ENCODE measurements around the gene MPP7. TPM values are rescaled to one million over a fixed set of nuclear protein-coding genes. Genes with fewer than 3 reads are reported as not detected.

Gene MPP7
- total and polyA plus RNA-seq, 4 experiments from 2014 or later, result 17.7 to 28.1 (median 26.2) TPM

DNA sequence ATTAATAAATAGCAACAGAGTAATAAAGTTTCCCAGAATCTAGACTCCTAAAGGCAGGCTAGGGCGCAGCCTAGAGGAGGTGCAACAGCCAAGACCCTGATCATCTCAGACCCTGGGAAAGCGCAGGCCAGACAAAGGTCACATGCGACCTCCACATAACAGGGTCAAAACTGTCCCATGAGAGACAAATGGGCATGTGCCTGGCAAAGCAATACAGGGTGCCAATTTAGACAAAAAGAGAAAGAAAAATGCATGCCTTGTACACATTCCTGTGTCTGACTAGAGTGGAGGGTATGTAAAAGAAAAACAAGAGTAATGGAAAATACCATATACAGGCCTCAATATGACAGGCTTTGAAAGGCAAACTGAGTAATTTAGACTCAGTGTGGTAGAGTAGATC lies 22.2 kb downstream of the MPP7 start:
- H3K27ac ChIP-seq (ENCODE audit: low read depth, low read length), result no peak overlapping the region
- H3K4me3 Mint-ChIP-seq, result no peak overlapping the region
- H3K36me3 ChIP-seq (ENCODE audit: insufficient read depth, low read length), result no peaks in the 10 kb centered on the region
- ChIA-PET CTCF (ENCODE audit: partially characterized antibody) (no interaction called here), POLR2A (ENCODE audit: partially characterized antibody) (no interaction called here)
- no peak overlapping the region for H3K4me3 ChIP-seq (ENCODE audit: low read length in 2 of 2)
- no peaks in the 10 kb centered on the region for H3K9me3 ChIP-seq (ENCODE audit: control insufficient read depth in 1 of 2, low read length in 2 of 2)
- DNase-seq, result no peak
- H3K27me3 Mint-ChIP-seq, result no peaks in the 10 kb centered on the region
- peaks cover 1 to 8% of the 10 kb centered on the region in 2 donors for H3K36me3 Mint-ChIP-seq
- intact Hi-C loops (cut with micrococcal nuclease), result no loop called here
- no peaks in the 10 kb centered on the region for H3K9me3 Mint-ChIP-seq
- H3K27me3 ChIP-seq (ENCODE audit: insufficient read depth, low read length), result no peaks in the 10 kb centered on the region
- peaks cover 23 to 62% (median 35%) of the 10 kb centered on the region in 4 donors for H3K4me1 Mint-ChIP-seq
- H3K27ac Mint-ChIP-seq, result peak overlapping the region in 1 of 7 donors; percentile 57
- peaks cover 6% of the 10 kb centered on the region for H3K4me1 ChIP-seq (ENCODE audit: insufficient read depth, low read length)

DNA sequence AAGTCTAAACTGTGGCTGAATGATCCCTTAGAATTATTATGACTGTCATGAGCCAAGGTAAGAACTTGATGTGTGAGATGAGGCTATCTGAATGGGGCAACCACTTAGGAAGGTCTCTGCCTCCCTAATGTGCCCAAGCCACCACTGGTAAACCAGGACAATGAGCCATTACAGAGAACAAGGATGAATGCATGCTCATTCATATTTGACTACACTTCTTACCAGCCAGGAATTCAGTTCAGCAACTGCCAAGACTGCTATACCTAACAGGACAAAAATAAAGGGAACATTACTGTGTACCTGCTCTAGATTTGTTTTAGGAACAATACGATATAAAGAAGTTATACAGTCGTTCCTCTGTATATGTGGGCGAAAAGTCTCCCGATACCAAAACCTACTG lies 23.0 kb downstream of the MPP7 start:
- Mint-ChIP-seq H3K27me3 (no peaks in the 10 kb centered on the region), H3K4me1 (peaks cover 28 to 64% (median 41%) of the 10 kb centered on the region in 4 donors), H3K36me3 (peaks cover 4 to 8% of the 10 kb centered on the region in 2 donors), H3K9me3 (no peaks in the 10 kb centered on the region), H3K27ac (no peak overlapping the region), H3K4me3 (no peak overlapping the region)
- CTCF ChIA-PET (ENCODE audit: partially characterized antibody), result no interaction called here
- DNase-seq, result no peak
- H3K36me3 ChIP-seq (ENCODE audit: insufficient read depth, low read length), result no peaks in the 10 kb centered on the region
- intact Hi-C loops (cut with micrococcal nuclease), result no loop called here
- H3K4me1 ChIP-seq (ENCODE audit: insufficient read depth, low read length), result peaks cover 6% of the 10 kb centered on the region
- POLR2A ChIA-PET (ENCODE audit: partially characterized antibody), result no interaction called here
- no peaks in the 10 kb centered on the region for H3K9me3 ChIP-seq (ENCODE audit: control insufficient read depth in 1 of 2, low read length in 2 of 2)
- no peaks in the 10 kb centered on the region for H3K27me3 ChIP-seq (ENCODE audit: insufficient read depth, low read length)
- H3K27ac ChIP-seq (ENCODE audit: low read depth, low read length), result no peak overlapping the region
- no peak overlapping the region for H3K4me3 ChIP-seq (ENCODE audit: low read length in 2 of 2)

DNA sequence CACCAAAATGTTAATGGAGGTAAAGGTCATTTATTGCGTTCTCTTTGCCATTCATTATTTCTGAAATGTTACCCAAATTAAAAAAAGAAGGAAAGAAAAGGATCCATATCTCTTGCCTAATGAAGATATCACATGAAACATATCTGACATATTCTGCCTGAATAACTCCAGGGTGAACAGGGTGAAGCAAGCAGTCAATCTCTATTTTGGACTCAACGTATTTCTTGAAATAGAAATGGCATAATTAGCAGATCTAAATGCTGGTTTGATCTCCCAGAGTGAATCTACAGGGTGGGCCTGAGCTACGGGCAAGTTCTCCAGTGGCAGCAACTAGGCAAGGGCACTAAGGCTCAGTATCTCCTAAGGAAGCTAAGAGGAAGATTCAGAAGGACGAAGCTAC lies 24.0 kb downstream of the MPP7 start:
- DNase-seq, result no peak
- Histone ChIP-seq H3K27me3 (ENCODE audit: insufficient read depth, low read length) (no peaks in the 10 kb centered on the region), H3K36me3 (ENCODE audit: insufficient read depth, low read length) (no peaks in the 10 kb centered on the region), H3K27ac (ENCODE audit: low read depth, low read length) (no peak overlapping the region), H3K4me1 (ENCODE audit: insufficient read depth, low read length) (no peaks in the 10 kb centered on the region), H3K4me3 (ENCODE audit: low read length in 2 of 2) (no peak overlapping the region), H3K9me3 (ENCODE audit: control insufficient read depth in 1 of 2, low read length in 2 of 2) (no peaks in the 10 kb centered on the region)
- no peaks in the 10 kb centered on the region for H3K27me3 Mint-ChIP-seq
- H3K36me3 Mint-ChIP-seq, result peaks cover 4 to 7% of the 10 kb centered on the region in 2 donors
- no peaks in the 10 kb centered on the region for H3K9me3 Mint-ChIP-seq
- H3K4me1 Mint-ChIP-seq, result peaks cover 26 to 59% (median 36%) of the 10 kb centered on the region in 4 donors
- intact Hi-C loops (cut with micrococcal nuclease), result no loop called here
- no peak overlapping the region for H3K27ac Mint-ChIP-seq
- CTCF ChIA-PET (ENCODE audit: partially characterized antibody), result no interaction called here
- POLR2A ChIA-PET (ENCODE audit: partially characterized antibody), result no interaction called here
- no peak overlapping the region for H3K4me3 Mint-ChIP-seq

DNA sequence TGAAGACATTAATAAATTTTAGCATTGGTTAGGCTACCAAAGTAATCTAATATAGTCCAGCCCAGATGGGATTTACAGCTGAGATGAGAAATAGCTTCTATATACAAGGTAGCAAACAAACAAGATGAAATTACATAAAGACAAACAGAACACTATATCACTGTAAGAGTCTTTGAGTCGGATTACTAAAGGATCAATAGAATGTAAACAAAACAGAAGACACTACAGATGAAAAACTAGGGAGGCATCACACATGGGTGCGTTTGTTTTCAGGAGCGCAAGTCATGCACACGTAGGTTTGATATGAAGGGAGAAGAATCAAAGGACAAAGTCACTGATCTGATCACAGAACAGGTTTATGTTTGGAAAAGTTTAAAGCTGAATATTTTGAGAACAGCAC lies 26.5 kb downstream of the MPP7 start:
- ChIA-PET POLR2A (ENCODE audit: partially characterized antibody) (no interaction called here), CTCF (ENCODE audit: partially characterized antibody) (interaction anchor here (0.7 to 1.4 kb wide), 4 partner anchors 11 to 117 kb away, joined by 3 to 4 read pairs (median 4); no protein-coding TSS in a partner anchor)
- H3K9me3 Mint-ChIP-seq, result no peaks in the 10 kb centered on the region
- H3K4me3 Mint-ChIP-seq, result no peak overlapping the region
- Histone ChIP-seq H3K27me3 (ENCODE audit: insufficient read depth, low read length) (no peaks in the 10 kb centered on the region), H3K9me3 (ENCODE audit: control insufficient read depth in 1 of 2, low read length in 2 of 2) (no peaks in the 10 kb centered on the region), H3K27ac (ENCODE audit: low read depth, low read length) (no peak overlapping the region), H3K36me3 (ENCODE audit: insufficient read depth, low read length) (no peaks in the 10 kb centered on the region), H3K4me3 (ENCODE audit: low read length in 2 of 2) (no peak overlapping the region), H3K4me1 (ENCODE audit: insufficient read depth, low read length) (no peaks in the 10 kb centered on the region)
- H3K4me1 Mint-ChIP-seq, result peaks cover 22 to 48% (median 30%) of the 10 kb centered on the region in 4 donors
- intact Hi-C loops (cut with micrococcal nuclease), result no loop called here
- no peak overlapping the region for H3K27ac Mint-ChIP-seq
- DNase-seq, result no peak
- no peaks in the 10 kb centered on the region for H3K27me3 Mint-ChIP-seq
- H3K36me3 Mint-ChIP-seq, result peaks cover 4% of the 10 kb centered on the region in 2 donors

DNA sequence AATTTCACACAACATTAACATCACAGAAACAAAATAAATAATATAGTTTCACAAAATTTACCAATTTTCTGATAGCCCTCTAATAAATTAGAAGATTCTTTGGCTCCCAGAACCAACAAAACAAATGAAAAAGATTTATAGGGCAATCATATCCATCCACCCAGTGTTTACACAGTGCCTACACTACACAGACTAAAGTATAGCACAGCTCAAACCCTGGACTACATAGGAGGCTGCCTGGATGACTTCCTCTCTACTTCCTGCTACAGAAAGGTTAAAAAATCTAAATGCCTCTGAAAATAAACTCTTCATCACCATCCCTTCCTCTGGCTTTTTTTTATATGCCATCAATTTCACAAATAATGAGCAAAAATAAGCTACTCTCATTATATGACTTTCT lies 28.4 kb downstream of the MPP7 start:
- Histone ChIP-seq H3K4me1 (ENCODE audit: insufficient read depth, low read length) (no peaks in the 10 kb centered on the region), H3K36me3 (ENCODE audit: insufficient read depth, low read length) (no peaks in the 10 kb centered on the region), H3K27me3 (ENCODE audit: insufficient read depth, low read length) (no peaks in the 10 kb centered on the region), H3K4me3 (ENCODE audit: low read length in 2 of 2) (no peak overlapping the region), H3K9me3 (ENCODE audit: control insufficient read depth in 1 of 2, low read length in 2 of 2) (no peaks in the 10 kb centered on the region), H3K27ac (ENCODE audit: low read depth, low read length) (no peak overlapping the region)
- Mint-ChIP-seq H3K36me3 (peaks cover 4% of the 10 kb centered on the region in 2 donors), H3K4me1 (peaks cover 18 to 35% (median 25%) of the 10 kb centered on the region in 4 donors), H3K9me3 (no peaks in the 10 kb centered on the region), H3K27me3 (no peaks in the 10 kb centered on the region), H3K27ac (no peak overlapping the region), H3K4me3 (no peak overlapping the region)
- intact Hi-C loops (cut with micrococcal nuclease), result no loop called here
- no peak for DNase-seq
- ChIA-PET POLR2A (ENCODE audit: partially characterized antibody) (interaction anchor here (1.3 kb wide), 1 partner anchor 11 kb away, joined by 3 read pairs; no protein-coding TSS in a partner anchor), CTCF (ENCODE audit: partially characterized antibody) (interaction anchor here (0.7 to 1.7 kb wide), 4 partner anchors 11 to 119 kb away, joined by 3 to 5 read pairs (median 3); no protein-coding TSS in a partner anchor)

DNA sequence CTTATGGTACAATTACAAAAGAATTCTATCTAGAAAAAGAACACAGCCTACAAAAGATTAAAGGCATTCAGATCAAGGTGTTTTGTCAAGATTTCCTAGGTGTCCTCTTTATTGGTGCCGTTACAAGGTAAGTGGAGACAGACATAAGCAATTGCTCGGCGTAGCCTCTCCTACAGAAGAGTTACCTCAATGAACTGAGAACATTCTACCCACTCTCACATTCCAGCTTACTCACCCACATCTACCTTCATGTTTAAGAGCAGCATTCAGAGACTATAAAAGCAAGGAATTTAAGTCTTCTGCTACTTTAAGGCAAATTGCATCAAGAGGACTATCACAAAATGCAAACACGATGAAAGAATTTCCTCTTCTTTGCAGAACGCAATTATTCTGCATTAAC lies 29.5 kb downstream of the MPP7 start:
- Histone ChIP-seq H3K27me3 (ENCODE audit: insufficient read depth, low read length) (no peaks in the 10 kb centered on the region), H3K27ac (ENCODE audit: low read depth, low read length) (no peak overlapping the region), H3K4me3 (ENCODE audit: low read length in 2 of 2) (no peak overlapping the region), H3K4me1 (ENCODE audit: insufficient read depth, low read length) (no peaks in the 10 kb centered on the region), H3K9me3 (ENCODE audit: control insufficient read depth in 1 of 2, low read length in 2 of 2) (no peaks in the 10 kb centered on the region), H3K36me3 (ENCODE audit: insufficient read depth, low read length) (no peaks in the 10 kb centered on the region)
- ChIA-PET CTCF (ENCODE audit: partially characterized antibody) (interaction anchor here (1.7 kb wide), 1 partner anchor 108 kb away, joined by 5 read pairs; no protein-coding TSS in a partner anchor), POLR2A (ENCODE audit: partially characterized antibody) (no interaction called here)
- peaks cover 7 to 8% of the 10 kb centered on the region in 2 donors for H3K36me3 Mint-ChIP-seq
- no peak overlapping the region for H3K4me3 Mint-ChIP-seq
- peaks cover 20 to 34% (median 25%) of the 10 kb centered on the region in 4 donors for H3K4me1 Mint-ChIP-seq
- DNase-seq, result no peak
- no peaks in the 10 kb centered on the region for H3K9me3 Mint-ChIP-seq
- H3K27me3 Mint-ChIP-seq, result no peaks in the 10 kb centered on the region
- H3K27ac Mint-ChIP-seq, result no peak overlapping the region
- intact Hi-C loops (cut with micrococcal nuclease), result no loop called here

GRCh38 chr10:28269842-28270456 lies 32.9 kb downstream of the MPP7 start:
- Mint-ChIP-seq H3K9me3 (peaks cover 0 to 1% (median 0%) of the 10 kb centered on the region in 8 donors), H3K36me3 (peaks cover 6 to 8% of the 10 kb centered on the region in 2 donors), H3K4me1 (peaks cover 17 to 32% (median 23%) of the 10 kb centered on the region in 4 donors), H3K27ac (peak overlapping the region in 1 of 7 donors; percentile 23), H3K4me3 (no peak overlapping the region), H3K27me3 (no peaks in the 10 kb centered on the region)
- ChIA-PET POLR2A (ENCODE audit: partially characterized antibody) (interaction anchor here (1.7 kb wide), 1 partner anchor 33 kb away, joined by 3 read pairs; the partner anchor contains the start of gene MPP7), CTCF (ENCODE audit: partially characterized antibody) (interaction anchor here (1.0 to 1.3 kb wide), 2 partner anchors 112 to 123 kb away, joined by 3 read pairs; no protein-coding TSS in a partner anchor)
- H3K36me3 ChIP-seq (ENCODE audit: insufficient read depth, low read length), result no peaks in the 10 kb centered on the region
- DNase-seq, result no peak
- H3K27ac ChIP-seq (ENCODE audit: low read depth, low read length), result no peak overlapping the region
- no peaks in the 10 kb centered on the region for H3K9me3 ChIP-seq (ENCODE audit: control insufficient read depth in 1 of 2, low read length in 2 of 2)
- intact Hi-C loops (cut with micrococcal nuclease), result no loop called here
- H3K4me1 ChIP-seq (ENCODE audit: insufficient read depth, low read length), result no peaks in the 10 kb centered on the region
- no peaks in the 10 kb centered on the region for H3K27me3 ChIP-seq (ENCODE audit: insufficient read depth, low read length)
- no peak overlapping the region for H3K4me3 ChIP-seq (ENCODE audit: low read length in 2 of 2)

Data from CD4-positive, alpha-beta memory T cell (primary cell).